ENCODE measurements around the gene SURF1. TPM values are rescaled to one million over a fixed set of nuclear protein-coding genes. Genes with fewer than 3 reads are reported as not detected.

Gene SURF1
- total and polyA plus RNA-seq, 2 donors (not counting 1 experiment from before 2014, with no cell fraction given), result 44.1 to 54.5 TPM

DNA sequence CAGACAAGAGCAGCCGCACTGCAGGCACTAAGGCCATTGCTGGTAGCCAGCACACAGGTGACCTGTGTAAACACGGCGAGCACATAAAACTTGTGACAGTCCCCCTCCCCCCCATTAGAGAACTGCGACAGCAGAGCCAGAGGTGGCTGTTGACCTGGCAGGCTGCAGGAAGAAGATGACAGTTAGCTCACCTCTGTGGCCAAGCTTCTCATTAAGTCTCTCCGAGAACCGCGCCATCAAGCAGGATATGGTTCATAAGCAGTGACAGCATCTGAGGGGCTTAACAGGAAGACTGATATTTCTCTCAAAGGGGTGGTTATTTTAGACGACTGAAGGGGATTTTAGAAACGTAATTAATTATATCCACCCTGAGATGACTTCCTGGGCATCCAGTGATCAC, 14.4 kb upstream of the SURF1 start:
- peaks cover 0 to 48% of the 10 kb centered on the region in 2 experiments for H3K36me3 ChIP-seq (replicated peaks in 1 of 2; ENCODE audit: control extremely low read depth in 1 of 2, control insufficient read depth in 1 of 2, extremely low read depth in 1 of 2, insufficient read depth in 2 of 2, low read length in 1 of 2)
- DNase-seq (no peak), ATAC-seq (ENCODE audit: low read depth) (no peak)
- WGBS (ENCODE audit: insufficient coverage), result 69% methylated on average over 5 of the region's 9 CpGs
- peaks cover 33 to 52% of the 10 kb centered on the region in 2 donors for H3K4me1 ChIP-seq (ENCODE audit: control insufficient read depth in 2 of 2, insufficient read depth in 2 of 2, low read length in 2 of 2)
- peaks cover 57% of the 10 kb centered on the region for H3K4me1 Mint-ChIP-seq
- H3K9me3 Mint-ChIP-seq (ENCODE audit: insufficient read depth), result no peaks in the 10 kb centered on the region
- H4K20me1 ChIP-seq (ENCODE audit: control insufficient read depth, insufficient read depth, low read length, poor library complexity, severe bottlenecking), result peaks cover 98% of the 10 kb centered on the region
- TF ChIP-seq EZH2 (IDR thresholded peaks at IDR 0.05; ENCODE audit: borderline replicate concordance, insufficient read depth, low read depth, low read length, poor library complexity, severe bottlenecking), result no peak
- TF ChIP-seq, protein P1, sequence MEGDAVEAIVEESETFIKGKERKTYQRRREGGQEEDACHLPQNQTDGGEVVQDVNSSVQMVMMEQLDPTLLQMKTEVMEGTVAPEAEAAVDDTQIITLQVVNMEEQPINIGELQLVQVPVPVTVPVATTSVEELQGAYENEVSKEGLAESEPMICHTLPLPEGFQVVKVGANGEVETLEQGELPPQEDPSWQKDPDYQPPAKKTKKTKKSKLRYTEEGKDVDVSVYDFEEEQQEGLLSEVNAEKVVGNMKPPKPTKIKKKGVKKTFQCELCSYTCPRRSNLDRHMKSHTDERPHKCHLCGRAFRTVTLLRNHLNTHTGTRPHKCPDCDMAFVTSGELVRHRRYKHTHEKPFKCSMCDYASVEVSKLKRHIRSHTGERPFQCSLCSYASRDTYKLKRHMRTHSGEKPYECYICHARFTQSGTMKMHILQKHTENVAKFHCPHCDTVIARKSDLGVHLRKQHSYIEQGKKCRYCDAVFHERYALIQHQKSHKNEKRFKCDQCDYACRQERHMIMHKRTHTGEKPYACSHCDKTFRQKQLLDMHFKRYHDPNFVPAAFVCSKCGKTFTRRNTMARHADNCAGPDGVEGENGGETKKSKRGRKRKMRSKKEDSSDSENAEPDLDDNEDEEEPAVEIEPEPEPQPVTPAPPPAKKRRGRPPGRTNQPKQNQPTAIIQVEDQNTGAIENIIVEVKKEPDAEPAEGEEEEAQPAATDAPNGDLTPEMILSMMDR (IDR thresholded peaks at IDR 0.05), result no peak
- H3K27ac Mint-ChIP-seq, result peak overlapping the region; percentile 22
- POLR2A ChIA-PET, result no interaction called here
- H3K27me3 Mint-ChIP-seq, result no peaks in the 10 kb centered on the region
- H3K4me3 Mint-ChIP-seq, result peak overlapping the region; percentile 18
- H3K27ac ChIP-seq (ENCODE audit: low read length in 2 of 2), result peak overlapping the region in 1 of 2 donors; percentile 51
- no peaks in the 10 kb centered on the region for H3K9me3 ChIP-seq (ENCODE audit: control extremely low read depth in 1 of 3, control insufficient read depth in 2 of 3, insufficient read depth in 1 of 3, low read length in 2 of 3)
- H2AFZ ChIP-seq (ENCODE audit: insufficient read depth, low read depth, low read length, poor library complexity, severe bottlenecking), result no peak overlapping the region
- peak overlapping the region; percentile 41 for H3K4me2 ChIP-seq (replicated peaks; ENCODE audit: low read depth, low read length, poor library complexity, severe bottlenecking)
- intact Hi-C loops (cut with micrococcal nuclease), result no loop called here
- H3K4me3 ChIP-seq (ENCODE audit: control extremely low read depth in 1 of 5, extremely low read depth in 1 of 5, insufficient read depth in 1 of 5, low read depth in 2 of 5, low read length in 4 of 5), result no peak overlapping the region
- CTCF ChIA-PET, result interaction anchor here (1.0 to 2.5 kb wide), 3 partner anchors 14 to 184 kb away, joined by 3 to 11 read pairs (median 7); partner anchors contain the start of genes SURF1 and SURF2
- no peak overlapping the region for H3K9ac ChIP-seq (ENCODE audit: low read length)
- H3K79me2 ChIP-seq (ENCODE audit: control insufficient read depth, insufficient read depth, low read length), result peaks cover 100% of the 10 kb centered on the region
- H3K27me3 ChIP-seq (replicated peaks in 1 of 4; ENCODE audit: control extremely low read depth in 1 of 4, control insufficient read depth in 3 of 4, insufficient read depth in 4 of 4, low read length in 3 of 4), result no peaks in the 10 kb centered on the region

GRCh38 chr9:133369933-133370332, 13.6 kb upstream of the SURF1 start:
- H3K27me3 ChIP-seq (replicated peaks in 1 of 4; ENCODE audit: control extremely low read depth in 1 of 4, control insufficient read depth in 3 of 4, insufficient read depth in 4 of 4, low read length in 3 of 4), result no peaks in the 10 kb centered on the region
- Mint-ChIP-seq H3K27ac (no peak overlapping the region), H3K9me3 (ENCODE audit: insufficient read depth) (no peaks in the 10 kb centered on the region), H3K27me3 (no peaks in the 10 kb centered on the region), H3K4me3 (no peak overlapping the region), H3K4me1 (peaks cover 55% of the 10 kb centered on the region)
- ATAC-seq (ENCODE audit: low read depth), result no peak
- no peak overlapping the region for H3K4me3 ChIP-seq (ENCODE audit: control extremely low read depth in 1 of 5, extremely low read depth in 1 of 5, insufficient read depth in 1 of 5, low read depth in 2 of 5, low read length in 4 of 5)
- CTCF ChIA-PET, result no interaction called here
- intact Hi-C loops (cut with micrococcal nuclease), result no loop called here
- peaks cover 0 to 56% of the 10 kb centered on the region in 2 experiments for H3K36me3 ChIP-seq (replicated peaks in 1 of 2; ENCODE audit: control extremely low read depth in 1 of 2, control insufficient read depth in 1 of 2, extremely low read depth in 1 of 2, insufficient read depth in 2 of 2, low read length in 1 of 2)
- no peak overlapping the region for H2AFZ ChIP-seq (ENCODE audit: insufficient read depth, low read depth, low read length, poor library complexity, severe bottlenecking)
- no peak overlapping the region for H3K27ac ChIP-seq (ENCODE audit: low read length in 2 of 2)
- no peak overlapping the region for H3K9ac ChIP-seq (ENCODE audit: low read length)
- no peak overlapping the region for H3K4me2 ChIP-seq (replicated peaks; ENCODE audit: low read depth, low read length, poor library complexity, severe bottlenecking)
- peaks cover 94% of the 10 kb centered on the region for H3K79me2 ChIP-seq (ENCODE audit: control insufficient read depth, insufficient read depth, low read length)
- POLR2A ChIA-PET, result no interaction called here
- peaks cover 31 to 47% of the 10 kb centered on the region in 2 donors for H3K4me1 ChIP-seq (ENCODE audit: control insufficient read depth in 2 of 2, insufficient read depth in 2 of 2, low read length in 2 of 2)
- 88% methylated on average over 5 of the region's 7 CpGs for WGBS (ENCODE audit: insufficient coverage)
- no peak for TF ChIP-seq EZH2 (IDR thresholded peaks at IDR 0.05; ENCODE audit: borderline replicate concordance, insufficient read depth, low read depth, low read length, poor library complexity, severe bottlenecking)
- TF ChIP-seq, protein P1 (IDR thresholded peaks at IDR 0.05), result no peak
- H4K20me1 ChIP-seq (ENCODE audit: control insufficient read depth, insufficient read depth, low read length, poor library complexity, severe bottlenecking), result peaks cover 98% of the 10 kb centered on the region
- DNase-seq, result no peak
- no peaks in the 10 kb centered on the region for H3K9me3 ChIP-seq (ENCODE audit: control extremely low read depth in 1 of 3, control insufficient read depth in 2 of 3, insufficient read depth in 1 of 3, low read length in 2 of 3)

All from B cell (primary cell).